HFFc6 (cell line): ENCODE results near the gene MRPL30. TPM values are rescaled to one million over a fixed set of nuclear protein-coding genes. Genes with fewer than 3 reads are reported as not detected.
"Not testable (repeated sequence)": the region's sequence is repeated elsewhere in the genome, so short reads cannot be mapped to it uniquely, and the experiment has no call there.

ENCODE experiments used
- DNase-seq: peaks from one replicate; pipeline ENCODE4 v3.0.0-alpha.2; 2018
- H3K27ac Mint-ChIP-seq: 2 replicates; pipeline ENCODE4 v1.8.0; 2020; ENCODE audit warnings: mild to moderate bottlenecking, mixed read lengths
- H3K27me3 Mint-ChIP-seq: 2 replicates; pipeline ENCODE4 v1.8.0; 2021; ENCODE audit warnings: mild to moderate bottlenecking, moderate library complexity, mixed read lengths; ENCODE audit not compliant: insufficient read depth
- H3K36me3 Mint-ChIP-seq: 2 replicates; pipeline ENCODE4 v1.8.0; 2021; ENCODE audit warnings: low read depth, mixed read lengths
- H3K4me1 Mint-ChIP-seq: 2 replicates; pipeline ENCODE4 v1.8.0; 2020; ENCODE audit warnings: low read depth, mixed read lengths
- H3K4me3 Mint-ChIP-seq: 2 replicates; pipeline ENCODE4 v1.8.0; 2020; ENCODE audit warnings: mild to moderate bottlenecking, moderate library complexity, mixed read lengths
- H3K9me3 Mint-ChIP-seq: 2 replicates; pipeline ENCODE4 v1.8.0; 2020; ENCODE audit warnings: mild to moderate bottlenecking, mixed read lengths
- CTCF ChIP-seq: fragments of 200-600 bp; sonication (generic); IDR thresholded peaks from 2 replicates; pipeline ENCODE4 v1.5.0; 2021; ENCODE audit warnings: antibody characterized with exemption, mild to moderate bottlenecking
- long read RNA-seq: library from polyadenylated mRNA; unstranded; transcript quantifications from one replicate; pipeline ENCODE4 v2.0.0, GENCODE V29; 2019
- total RNA-seq, 6 experiments: library from RNA; stranded (reverse); fragmentation: NEBNext Ultra II Directional; extraction: Animal tissue kit (Norgen Biotek cat#: 25700); gene quantifications; 2 replicates in 1 of 6; 3 replicates in 5 of 6; pipeline ENCODE4 v1.2.3, GENCODE V29; 2021

MRPL30 gene
- total RNA-seq = 10 to 100 TPM; 25.6 to 31.8 (median 29.6) TPM
- long read RNA-seq, transcript MRPL30-201 (6 exons, 2,605 nt) = major isoform, 23 of 34 reads
- long read RNA-seq, partial matches to known transcripts = 3 of 34 reads
- long read RNA-seq, other reads (novel, unspliced or antisense) = 6 of 34 reads

- peak within 1 kb of the TSS; percentile 86 for H3K27ac Mint-ChIP-seq
- no peak for TF ChIP-seq CTCF
- H3K9me3 Mint-ChIP-seq = no peaks in the 10 kb centered on the region
- DNase-seq = peak; percentile 92
- H3K36me3 Mint-ChIP-seq = peaks cover 4% of the 10 kb centered on the region
- H3K4me3 Mint-ChIP-seq = peak within 1 kb of the TSS; percentile 98
- no peaks in the 10 kb centered on the region for H3K27me3 Mint-ChIP-seq
- peaks cover 39% of the 10 kb centered on the region for H3K4me1 Mint-ChIP-seq
Measured at GRCh38 chr2:99180755-99181623, at the start of gene MRPL30, which contains the start of gene MITD1. Gene MRPL30 (plus strand): TSS chr2:99181184. CDS start chr2:99186204, 5,020 bp downstream. Gene MITD1 (minus strand): TSS chr2:99181058. CDS start chr2:99180981, 77 bp downstream.

- peaks cover 23% of the 10 kb centered on the region for H3K9me3 Mint-ChIP-seq
- not testable (repeated sequence) for H3K4me3 Mint-ChIP-seq, H3K4me1 Mint-ChIP-seq, DNase-seq, H3K27ac Mint-ChIP-seq, H3K36me3 Mint-ChIP-seq
- H3K27me3 Mint-ChIP-seq = peaks cover 12% of the 10 kb centered on the region
Measured at GRCh38 chr2:99135044-99135556, 45.9 kb upstream of the MRPL30 start.

- H3K4me3 Mint-ChIP-seq = no peak overlapping the region
- TF ChIP-seq CTCF = no peak
- H3K4me1 Mint-ChIP-seq = peaks cover 9% of the 10 kb centered on the region; the same call in 1 of the 2 replicates
- no peak for DNase-seq
- no peak overlapping the region for H3K27ac Mint-ChIP-seq
- H3K9me3 Mint-ChIP-seq = no peaks in the 10 kb centered on the region
- H3K27me3 Mint-ChIP-seq = peaks cover 7% of the 10 kb centered on the region
- H3K36me3 Mint-ChIP-seq = no peaks in the 10 kb centered on the region
Measured at GRCh38 chr2:99139003-99139402, 42.0 kb upstream of the MRPL30 start.

GRCh38 chr2:99140056-99140859 is 40.7 kb upstream of the MRPL30 start:
- TF ChIP-seq CTCF = no peak
- Mint-ChIP-seq H3K4me3 (peak overlapping the region; percentile 93), H3K36me3 (no peaks in the 10 kb centered on the region), H3K27me3 (peaks cover 7% of the 10 kb centered on the region), H3K27ac (peak overlapping the region; percentile 31; the same call in 1 of the 2 replicates), H3K9me3 (no peaks in the 10 kb centered on the region), H3K4me1 (peaks cover 9% of the 10 kb centered on the region; the same call in 1 of the 2 replicates)
- DNase-seq = no peak

GRCh38 chr2:99140860-99141109 is 40.2 kb upstream of the MRPL30 start:
- Mint-ChIP-seq H3K4me1 (peaks cover 9% of the 10 kb centered on the region; the same call in 1 of the 2 replicates), H3K27me3 (peaks cover 9% of the 10 kb centered on the region), H3K27ac (peak overlapping the region; percentile 31; the same call in 1 of the 2 replicates), H3K36me3 (no peaks in the 10 kb centered on the region), H3K9me3 (no peaks in the 10 kb centered on the region), H3K4me3 (peak overlapping the region; percentile 93)
- DNase-seq = no peak
- no peak for TF ChIP-seq CTCF
